ENCODE data around the gene TGFBR2.

- TF ChIP-seq POLR2A (IDR thresholded peaks at IDR 0.05) (no peak), CTCF (IDR thresholded peaks at IDR 0.05) (no peak)
Observed at GRCh38 chr3:30612437-30613132, 6.2 kb downstream of the TGFBR2 start.

All from esophagus squamous epithelium (tissue), 4 donors.